ENCODE measurements around the gene CLEC20A.

DNA sequence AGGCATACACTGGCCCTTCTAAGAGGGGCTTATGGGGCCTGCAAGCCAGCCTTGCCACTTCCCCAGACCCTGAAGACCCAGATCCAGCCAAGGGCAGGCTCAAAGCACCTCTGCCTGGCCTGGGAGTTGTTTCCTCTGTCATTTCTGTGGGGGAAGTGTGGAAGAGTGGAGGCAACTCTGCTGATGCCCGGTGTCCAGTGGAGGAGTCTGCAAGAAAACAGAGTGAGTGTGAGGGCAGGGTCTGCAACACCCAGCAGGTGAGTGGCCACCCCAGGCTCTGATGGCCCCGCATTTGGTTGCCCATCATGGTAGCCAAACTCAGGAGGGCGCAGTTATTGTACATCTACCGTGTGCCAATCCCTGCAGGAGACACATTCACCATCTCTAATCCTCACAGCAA, 8.4 kb downstream of the CLEC20A start:
- TF ChIP-seq POLR2A (IDR thresholded peaks at IDR 0.05): no peak
- TF ChIP-seq, protein P1, sequence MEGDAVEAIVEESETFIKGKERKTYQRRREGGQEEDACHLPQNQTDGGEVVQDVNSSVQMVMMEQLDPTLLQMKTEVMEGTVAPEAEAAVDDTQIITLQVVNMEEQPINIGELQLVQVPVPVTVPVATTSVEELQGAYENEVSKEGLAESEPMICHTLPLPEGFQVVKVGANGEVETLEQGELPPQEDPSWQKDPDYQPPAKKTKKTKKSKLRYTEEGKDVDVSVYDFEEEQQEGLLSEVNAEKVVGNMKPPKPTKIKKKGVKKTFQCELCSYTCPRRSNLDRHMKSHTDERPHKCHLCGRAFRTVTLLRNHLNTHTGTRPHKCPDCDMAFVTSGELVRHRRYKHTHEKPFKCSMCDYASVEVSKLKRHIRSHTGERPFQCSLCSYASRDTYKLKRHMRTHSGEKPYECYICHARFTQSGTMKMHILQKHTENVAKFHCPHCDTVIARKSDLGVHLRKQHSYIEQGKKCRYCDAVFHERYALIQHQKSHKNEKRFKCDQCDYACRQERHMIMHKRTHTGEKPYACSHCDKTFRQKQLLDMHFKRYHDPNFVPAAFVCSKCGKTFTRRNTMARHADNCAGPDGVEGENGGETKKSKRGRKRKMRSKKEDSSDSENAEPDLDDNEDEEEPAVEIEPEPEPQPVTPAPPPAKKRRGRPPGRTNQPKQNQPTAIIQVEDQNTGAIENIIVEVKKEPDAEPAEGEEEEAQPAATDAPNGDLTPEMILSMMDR (IDR thresholded peaks at IDR 0.05): no peak

Measured in body of pancreas (tissue), 4 donors.